Coronary artery (tissue), 2 donors: ENCODE measurements around the gene TFG.

Experiments used
- DNase-seq: peaks from one replicate; pipeline ENCODE4 v3.0.0-alpha.2; 2017; ENCODE audit warnings: low spot score
- H3K27ac ChIP-seq, 2 donors: fragments of 200-600 bp; sonication (generic); one replicate each; pipeline ENCODE4 v1.5.1; 2016 to 2019
- H3K4me3 ChIP-seq: fragments of 200-600 bp; sonication (generic); 2 replicates; pipeline ENCODE4 v1.5.1; 2016; ENCODE audit warnings: mild to moderate bottlenecking, moderate library complexity
- CTCF ChIP-seq: fragments of 200-600 bp; sonication (generic); IDR thresholded peaks from one replicate; pipeline ENCODE4 v1.5.1; 2019; ENCODE audit warnings: antibody characterized with exemption

Gene TFG

GRCh38 chr3:100753846-100754245 lies 44.6 kb downstream of the TFG start:
- DNase-seq: no peak
- no peak for TF ChIP-seq CTCF
- Histone ChIP-seq H3K27ac (no peak overlapping the region), H3K4me3 (no peak overlapping the region)

- no peak for DNase-seq
- Histone ChIP-seq H3K4me3 (no peak overlapping the region), H3K27ac (peak overlapping the region; percentile 12 to 25)
- no peak for TF ChIP-seq CTCF
Observed at GRCh38 chr3:100754563-100755334, 45.5 kb downstream of the TFG start.

GRCh38 chr3:100756441-100756840 lies 47.1 kb downstream of the TFG start:
- no peak for TF ChIP-seq CTCF
- no peak overlapping the region for H3K4me3 ChIP-seq
- DNase-seq: no peak
- peak overlapping the region; percentile 34 to 50 for H3K27ac ChIP-seq

GRCh38 chr3:100759159-100759558 lies 49.9 kb downstream of the TFG start:
- no peak for TF ChIP-seq CTCF

GRCh38 chr3:100759950-100760349 lies 50.7 kb downstream of the TFG start:
- Histone ChIP-seq H3K4me3 (peak overlapping the region; percentile 52), H3K27ac (peak overlapping the region; percentile 15 to 74)
- no peak for TF ChIP-seq CTCF
- DNase-seq: no peak

More at GRCh38 chr3:100759159-100759558, 49.9 kb downstream of the TFG start:
- H3K4me3 ChIP-seq: no peak overlapping the region
- DNase-seq: no peak
- peak overlapping the region in 1 of 2 donors; percentile 74 for H3K27ac ChIP-seq

GRCh38 chr3:100760377-100760776 lies 51.1 kb downstream of the TFG start:
- DNase-seq: no peak

More at GRCh38 chr3:100760377-100760776, 51.1 kb downstream of the TFG start:
- TF ChIP-seq CTCF: no peak
- H3K4me3 ChIP-seq: peak overlapping the region; percentile 52
- H3K27ac ChIP-seq: peak overlapping the region; percentile 15 to 74
